Vagina (tissue), 2 donors: ENCODE measurements around the gene MAPK1.

Experiments used
- POLR2A ChIP-seq, 2 donors: fragments of 450-650 bp; IDR thresholded peaks; one replicate each; pipeline ENCODE4 v1.6.1; 2017; ENCODE audit warnings: antibody characterized with exemption in 2 of 2, mild to moderate bottlenecking in 2 of 2, moderate library complexity in 2 of 2
- TF ChIP-seq, protein P1 (sequence below), 3 experiments: fragments of 450-650 bp in 2 of 3; fragments of 200-600 bp in 1 of 3; sonication (generic) in 1 of 3; IDR thresholded peaks; one replicate each; pipeline ENCODE4 v1.5.1; 2017 to 2019; ENCODE audit warnings: antibody characterized with exemption in 3 of 3, mild to moderate bottlenecking in 2 of 3, moderate library complexity in 2 of 3

- TF ChIP-seq, protein P1, sequence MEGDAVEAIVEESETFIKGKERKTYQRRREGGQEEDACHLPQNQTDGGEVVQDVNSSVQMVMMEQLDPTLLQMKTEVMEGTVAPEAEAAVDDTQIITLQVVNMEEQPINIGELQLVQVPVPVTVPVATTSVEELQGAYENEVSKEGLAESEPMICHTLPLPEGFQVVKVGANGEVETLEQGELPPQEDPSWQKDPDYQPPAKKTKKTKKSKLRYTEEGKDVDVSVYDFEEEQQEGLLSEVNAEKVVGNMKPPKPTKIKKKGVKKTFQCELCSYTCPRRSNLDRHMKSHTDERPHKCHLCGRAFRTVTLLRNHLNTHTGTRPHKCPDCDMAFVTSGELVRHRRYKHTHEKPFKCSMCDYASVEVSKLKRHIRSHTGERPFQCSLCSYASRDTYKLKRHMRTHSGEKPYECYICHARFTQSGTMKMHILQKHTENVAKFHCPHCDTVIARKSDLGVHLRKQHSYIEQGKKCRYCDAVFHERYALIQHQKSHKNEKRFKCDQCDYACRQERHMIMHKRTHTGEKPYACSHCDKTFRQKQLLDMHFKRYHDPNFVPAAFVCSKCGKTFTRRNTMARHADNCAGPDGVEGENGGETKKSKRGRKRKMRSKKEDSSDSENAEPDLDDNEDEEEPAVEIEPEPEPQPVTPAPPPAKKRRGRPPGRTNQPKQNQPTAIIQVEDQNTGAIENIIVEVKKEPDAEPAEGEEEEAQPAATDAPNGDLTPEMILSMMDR (IDR thresholded peaks at IDR 0.05) = no peak
- no peak for TF ChIP-seq POLR2A (IDR thresholded peaks at IDR 0.05)
These were observed 71.2 kb downstream of the MAPK1 start for GRCh38 chr22:21796231-21796630.
